Posterior vena cava (tissue), 2 donors: ENCODE measurements around the gene ACOT8. TPM values are rescaled to one million over a fixed set of nuclear protein-coding genes. Genes with fewer than 3 reads are reported as not detected.
"Not testable (repeated sequence)": the region's sequence is repeated elsewhere in the genome, so short reads cannot be mapped to it uniquely, and the experiment has no call there.

Source experiments
- DNase-seq: peaks from one replicate; pipeline ENCODE4 v3.0.0-alpha.2; 2020; ENCODE audit warnings: low spot score
- intact Hi-C, 2 donors: fragments of 100-400 bp; cut with DNase I; formaldehyde crosslinking; loops; one replicate each; pipeline versions ENCODE4 v1.14.1 to v1.14.2; 2022 to 2023
- total RNA-seq, 2 donors: library from RNA; stranded (reverse); fragmentation: NEBNext Ultra II Directional; extraction: Animal tissue kit (Norgen Biotek cat#: 25700); gene quantifications; one replicate each; pipeline ENCODE4 v1.2.1, GENCODE V29; 2021
- donor health status: DM: yes; HTN: yes; CAD: no.
- donor health status: DM: yes; HTN: yes; CAD: no.

ACOT8 gene
- total RNA-seq, 2 donors from 2014 or later = 12.2 to 14.1 TPM

DNA sequence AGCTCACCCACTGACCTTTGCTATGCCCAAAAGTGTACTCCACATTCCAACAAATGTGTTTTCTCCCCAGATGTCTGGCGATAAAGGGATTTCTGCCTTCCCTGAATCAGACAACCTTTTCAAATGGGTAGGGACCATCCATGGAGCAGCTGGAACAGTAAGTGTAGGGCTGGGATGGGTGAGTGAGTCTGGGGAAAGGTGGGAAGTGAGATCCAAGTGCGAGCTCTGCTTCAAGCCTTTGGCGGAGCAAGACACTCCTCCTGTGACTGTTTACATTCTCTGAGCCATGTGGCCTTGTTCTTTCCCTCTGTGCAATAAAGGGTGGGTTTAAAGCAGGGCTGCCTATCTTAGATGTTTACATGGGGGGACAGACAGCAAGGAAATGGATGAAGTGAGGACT, 42.9 kb downstream of the ACOT8 start:
- intact Hi-C loops = loop anchor here in 1 of 2 donors (10.0 kb wide), 1 partner anchor 150 kb away; no protein-coding TSS in a partner anchor
- DNase-seq = no peak

- intact Hi-C loops = loop anchor here in 1 of 2 donors (10.0 kb wide), 1 partner anchor 151 kb away; no protein-coding TSS in a partner anchor
- DNase-seq = no peak
Observed at GRCh38 chr20:45813489-45813888, 43.7 kb downstream of the ACOT8 start.

GRCh38 chr20:45813006-45813340, 44.2 kb downstream of the ACOT8 start:
- intact Hi-C loops = loop anchor here in 1 of 2 donors (10.0 kb wide), 1 partner anchor 152 kb away; no protein-coding TSS in a partner anchor
- DNase-seq = no peak

DNA sequence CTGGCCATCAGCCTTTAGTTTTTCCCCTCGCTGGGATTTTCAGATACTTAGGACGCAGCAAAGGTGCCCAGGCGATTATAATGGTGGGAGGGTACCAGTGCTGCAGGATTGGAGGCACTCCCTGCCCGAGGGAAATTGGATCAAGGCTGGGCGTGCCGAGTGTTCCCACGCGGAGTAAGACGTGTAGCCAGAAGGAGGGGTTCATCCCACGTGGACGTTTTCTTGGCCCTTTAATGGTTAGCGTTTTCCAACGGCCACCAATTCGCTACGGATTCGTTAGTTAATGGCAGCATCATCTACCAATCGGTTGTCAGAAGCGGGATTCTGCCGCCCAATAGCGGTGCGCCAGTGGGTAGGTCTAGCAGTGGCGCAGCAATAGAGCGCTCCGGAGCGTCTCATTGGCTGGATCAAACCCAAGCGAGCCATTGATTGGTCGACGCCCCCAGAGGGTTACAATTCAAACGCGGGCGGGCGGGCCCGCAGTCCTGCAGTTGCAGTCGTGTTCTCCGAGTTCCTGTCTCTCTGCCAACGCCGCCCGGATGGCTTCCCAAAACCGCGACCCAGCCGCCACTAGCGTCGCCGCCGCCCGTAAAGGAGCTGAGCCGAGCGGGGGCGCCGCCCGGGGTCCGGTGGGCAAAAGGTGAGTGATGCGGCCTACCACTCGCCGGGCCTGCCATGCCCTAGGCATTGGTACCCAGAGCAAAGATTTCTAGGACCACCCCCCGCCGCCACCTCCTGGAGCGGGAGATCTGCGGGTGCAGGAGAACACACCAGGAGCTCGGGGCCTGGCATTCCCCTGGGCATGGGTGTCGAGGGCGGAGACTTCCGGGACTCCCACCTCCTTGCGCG, 44.8 kb downstream of the ACOT8 start, which contains the start of gene UBE2C:
TSS of gene UBE2C (plus strand) at position 488 of the 849 bp plus-strand sequence. CDS start at position 540, 52 bp downstream.
- DNase-seq = peak; percentile 99
- intact Hi-C loops = loop anchor here in 1 of 2 donors (10.0 kb wide), 1 partner anchor 152 kb away; no protein-coding TSS in a partner anchor

- DNase-seq = no peak
- intact Hi-C loops = loop anchor here in 1 of 2 donors (10.0 kb wide), 1 partner anchor 154 kb away; no protein-coding TSS in a partner anchor
Observed at GRCh38 chr20:45810191-45810970, 46.8 kb downstream of the ACOT8 start.

- intact Hi-C loops = loop anchor here in 1 of 2 donors (10.0 kb wide), 1 partner anchor 143 kb away; no protein-coding TSS in a partner anchor
- no peak for DNase-seq
Observed at GRCh38 chr20:45801851-45802250, 55.3 kb downstream of the ACOT8 start.

- intact Hi-C loops = loop anchor here in 1 of 2 donors (10.0 kb wide), 1 partner anchor 566 kb away; no protein-coding TSS in a partner anchor
- no peak for DNase-seq
Observed at GRCh38 chr20:45798935-45799642, 58.1 kb downstream of the ACOT8 start.

- intact Hi-C loops = loop anchor here in 1 of 2 donors (10.0 kb wide), 1 partner anchor 567 kb away; no protein-coding TSS in a partner anchor
- not testable (repeated sequence) for DNase-seq
Observed at GRCh38 chr20:45797955-45798354, 59.2 kb downstream of the ACOT8 start.

DNA sequence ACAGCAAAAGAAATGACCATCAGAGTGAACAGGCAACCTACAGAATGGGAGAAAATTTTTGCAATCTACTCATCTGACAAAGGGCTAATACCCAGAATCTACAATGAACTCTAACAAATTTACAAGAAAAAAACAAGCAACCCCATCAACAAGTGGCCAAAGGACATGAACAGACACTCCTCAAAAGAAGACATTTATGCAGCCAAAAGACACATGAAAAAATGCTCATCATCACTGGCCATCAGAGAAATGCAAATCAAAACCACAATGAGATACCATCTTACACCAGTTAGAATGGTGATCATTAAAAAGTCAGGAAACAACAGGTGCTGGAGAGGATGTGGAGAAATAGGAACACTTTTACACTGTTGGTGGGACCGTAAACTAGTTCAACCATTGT, 59.7 kb downstream of the ACOT8 start:
- DNase-seq = not testable (repeated sequence)
- intact Hi-C loops = loop anchor here in 1 of 2 donors (10.0 kb wide), 1 partner anchor 567 kb away; no protein-coding TSS in a partner anchor

- intact Hi-C loops = loop anchor here in 1 of 2 donors (10.0 kb wide), 1 partner anchor 568 kb away; no protein-coding TSS in a partner anchor
Observed at GRCh38 chr20:45796337-45797065, 60.7 kb downstream of the ACOT8 start.

DNA sequence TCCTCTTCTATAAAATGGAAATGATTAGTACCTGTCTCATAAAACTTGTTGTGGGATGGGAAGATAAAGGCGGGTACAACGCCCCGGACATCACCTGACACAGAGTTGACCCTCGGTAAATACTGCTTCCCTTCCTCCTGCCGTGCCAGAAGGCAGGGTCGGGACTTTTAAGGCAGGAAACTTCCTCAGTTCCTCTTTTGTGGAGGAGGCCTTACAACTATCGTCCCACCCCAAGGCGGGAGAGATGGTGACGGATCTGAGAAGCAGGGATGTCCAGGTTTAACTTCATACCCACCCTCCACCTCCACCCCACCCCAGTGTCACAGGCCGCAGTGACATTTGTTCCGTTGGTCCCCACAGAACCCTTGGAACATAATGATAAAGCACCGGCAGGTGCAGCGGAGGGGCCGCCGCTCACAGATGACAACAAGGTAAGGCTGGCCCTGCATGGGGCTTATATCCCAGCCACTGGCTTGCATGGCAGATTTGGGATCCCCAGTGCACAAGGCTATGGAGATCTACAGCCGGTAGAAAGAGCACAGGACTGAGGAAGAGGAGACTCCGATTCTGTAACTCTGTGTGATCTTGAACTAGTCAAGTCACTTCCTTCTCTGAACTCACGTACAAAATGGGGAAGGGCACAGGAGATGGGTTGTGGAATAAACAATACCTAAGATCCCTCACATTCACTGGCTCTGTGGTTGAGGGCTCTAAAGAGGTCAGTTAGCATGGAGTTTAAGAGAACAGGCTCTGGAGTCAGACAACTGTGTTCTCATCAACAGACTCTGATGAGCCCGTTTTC, 64.7 kb downstream of the ACOT8 start:
- intact Hi-C loops = loop anchor here in 1 of 2 donors (10.0 kb wide), 1 partner anchor 572 kb away; no protein-coding TSS in a partner anchor
- no peak for DNase-seq

More at GRCh38 chr20:45796337-45797065, 60.7 kb downstream of the ACOT8 start:
- no peak for DNase-seq

Other genes starting within 250 kb of the ACOT8 start
- gene WFDC10A, start 227.7 kb downstream of the ACOT8 start, total RNA-seq = not detected
- gene WFDC9, start 226.1 kb downstream of the ACOT8 start, total RNA-seq = not detected
- not detected for gene WFDC11, start 187.2 kb downstream of the ACOT8 start, total RNA-seq
- gene WFDC13, start 155.4 kb downstream of the ACOT8 start, total RNA-seq = not detected
- gene WFDC10B, start 152.4 kb downstream of the ACOT8 start, total RNA-seq = under 1 TPM in 1 of 2 donors, not detected in 1; 0.48 TPM
- not detected for gene SPINT4, start 135.0 kb downstream of the ACOT8 start, total RNA-seq
- 1 to 10 TPM in 1 of 2 donors, not detected in 1; 4.7 TPM for gene WFDC3, start 65.5 kb downstream of the ACOT8 start, total RNA-seq
- 10 to 100 TPM; 20.3 to 23.7 TPM for gene DNTTIP1, start 65.4 kb downstream of the ACOT8 start, total RNA-seq
- gene UBE2C, start 44.7 kb downstream of the ACOT8 start, total RNA-seq = under 1 TPM in 1 of 2 donors, not detected in 1; 0.79 TPM
- gene TNNC2, start 30.1 kb downstream of the ACOT8 start, total RNA-seq = under 1 TPM; 0.48 to 0.60 TPM
- gene SNX21, start 23.6 kb downstream of the ACOT8 start, total RNA-seq = 10 to 100 TPM; 35.8 to 55.4 TPM
- 1 to 10 TPM; 2.3 to 2.5 TPM for gene ZSWIM3, start 222 bp upstream of the ACOT8 start, total RNA-seq
- 1 to 10 TPM; 6.5 to 7.0 TPM for gene ZSWIM1, start 23.8 kb upstream of the ACOT8 start, total RNA-seq
- 1 to 10 TPM in 1 of 2 donors, under 1 TPM in 1; 1.00 to 9.6 TPM for gene SPATA25, start 30.2 kb upstream of the ACOT8 start, total RNA-seq
- gene NEURL2, start 33.8 kb upstream of the ACOT8 start, total RNA-seq = 10 to 100 TPM; 10.0 to 35.4 TPM
- gene CTSA, start 33.9 kb upstream of the ACOT8 start, total RNA-seq = 100 to 1,000 TPM in 1 of 2 donors, 10 to 100 TPM in 1; 81.2 to 112 TPM
- 100 to 1,000 TPM; 134 to 689 TPM for gene PLTP, start 54.8 kb upstream of the ACOT8 start, total RNA-seq
- 10 to 100 TPM; 27.3 to 35.7 TPM for gene PCIF1, start 77.3 kb upstream of the ACOT8 start, total RNA-seq
- 10 to 100 TPM; 12.6 to 13.7 TPM for gene ZNF335, start 114.8 kb upstream of the ACOT8 start, total RNA-seq
- gene MMP9, start 151.5 kb upstream of the ACOT8 start, total RNA-seq = 10 to 100 TPM in 1 of 2 donors, 1 to 10 TPM in 1; 2.2 to 16.6 TPM
- gene SLC12A5, start 171.8 kb upstream of the ACOT8 start, total RNA-seq = under 1 TPM in 1 of 2 donors, not detected in 1; 0.48 TPM
- gene NCOA5, start 232.6 kb upstream of the ACOT8 start, total RNA-seq = 10 to 100 TPM; 18.7 to 20.4 TPM